Stimulated activated CD4-positive, alpha-beta T cell treated with anti-CD3 and anti-CD28 coated beads, Interleukin-1b, Interleukin-23, amount 100 ng/mL, for 24 hours (primary cell): ENCODE results near the gene CLEC4M.
"Not testable (repeated sequence)": the region's sequence is repeated elsewhere in the genome, so short reads cannot be mapped to it uniquely, and the experiment has no call there.

Experiments
- DNase-seq, 4 experiments: peaks; one replicate each; pipeline ENCODE4 v3.0.0-alpha.2; 2020; ENCODE audit warnings: low read depth in 4 of 4, low spot score in 1 of 4

The CLEC4M gene

DNA sequence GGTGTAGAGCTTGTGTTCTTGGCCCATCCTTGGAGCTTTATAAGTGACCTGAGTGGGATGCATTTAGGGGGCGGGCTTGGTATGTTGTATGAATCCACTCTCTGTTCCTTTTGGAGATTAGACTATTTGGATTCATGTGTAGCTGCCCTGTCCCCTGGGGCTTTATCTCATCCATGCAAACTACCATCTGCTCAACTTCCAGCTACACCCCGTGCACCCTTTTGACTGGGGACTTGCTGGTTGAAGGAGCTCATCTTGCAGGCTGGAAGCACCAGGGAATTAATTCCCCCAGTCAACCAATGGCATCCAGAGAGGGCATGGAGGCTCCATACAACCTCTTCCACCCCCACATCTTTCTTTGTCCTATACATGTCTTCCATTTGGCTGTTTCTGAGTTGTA is 6.1 kb downstream of the CLEC4M start:
- no peak for DNase-seq

DNA sequence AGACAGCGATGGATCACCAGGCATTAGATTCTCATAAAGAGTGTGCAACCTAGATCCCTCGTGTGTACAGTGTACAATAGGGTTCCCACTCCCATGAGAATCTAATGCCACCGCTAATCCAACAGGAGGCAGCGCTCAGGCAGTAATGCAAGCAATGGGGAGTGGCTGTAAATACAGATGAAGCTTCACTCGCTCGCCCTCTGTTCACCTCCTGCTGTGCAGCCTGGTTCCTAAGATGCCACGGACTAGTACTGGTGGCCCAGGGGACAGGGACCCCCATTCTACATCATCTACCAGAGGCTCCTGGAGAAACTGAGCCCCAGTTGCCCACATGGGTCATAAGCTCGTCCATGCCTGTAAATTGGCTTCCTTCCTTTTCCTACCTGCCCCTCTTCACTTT is 8.0 kb downstream of the CLEC4M start:
- DNase-seq: no peak

DNA sequence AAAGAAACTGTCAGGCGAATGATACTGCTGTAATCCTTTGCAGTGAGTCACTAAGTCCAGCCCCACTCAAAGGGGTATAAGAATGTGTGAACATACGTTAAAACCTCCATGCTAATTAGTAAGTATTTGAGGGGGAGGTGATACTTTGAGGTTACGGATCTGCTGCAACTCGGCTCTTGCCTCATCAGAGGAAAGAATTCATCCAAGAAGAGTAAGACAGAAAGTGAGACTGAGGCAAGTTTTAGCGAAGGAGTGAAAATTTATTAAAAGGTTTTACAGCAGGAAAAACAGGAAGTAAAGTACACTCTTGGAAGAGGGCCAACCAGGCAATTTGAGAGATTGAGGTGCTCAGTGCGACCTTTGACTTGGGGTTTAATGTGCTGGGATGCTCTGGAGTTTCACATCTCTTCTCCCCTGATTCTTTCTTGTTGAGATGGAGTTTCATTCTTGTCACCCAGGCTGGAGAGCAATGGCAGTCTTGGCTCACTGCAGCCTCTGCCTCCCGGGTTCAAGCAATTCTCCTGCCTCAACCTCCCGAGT is 9.8 kb downstream of the CLEC4M start:
- DNase-seq: peak in 1 of 4 experiments; percentile 38

DNA sequence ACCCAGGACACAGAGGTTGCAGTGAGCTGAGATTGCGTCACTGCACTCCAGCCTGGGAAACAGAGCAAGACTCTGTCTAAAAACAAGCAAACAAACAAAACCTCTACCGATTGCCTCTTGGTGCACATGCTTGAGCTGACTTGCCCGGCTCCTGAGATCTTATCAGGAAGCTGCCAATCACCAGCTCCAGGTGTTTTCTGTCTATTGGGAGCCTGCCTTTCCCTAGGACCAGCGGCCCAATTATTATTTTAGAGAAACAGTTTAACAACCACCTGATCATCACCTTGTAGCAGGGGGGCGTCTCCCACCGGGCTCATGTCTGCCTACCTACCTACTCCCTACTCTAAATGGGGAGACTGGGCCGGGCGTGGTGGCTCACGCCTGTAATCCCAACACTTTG is 10.8 kb downstream of the CLEC4M start:
- no peak for DNase-seq

DNA sequence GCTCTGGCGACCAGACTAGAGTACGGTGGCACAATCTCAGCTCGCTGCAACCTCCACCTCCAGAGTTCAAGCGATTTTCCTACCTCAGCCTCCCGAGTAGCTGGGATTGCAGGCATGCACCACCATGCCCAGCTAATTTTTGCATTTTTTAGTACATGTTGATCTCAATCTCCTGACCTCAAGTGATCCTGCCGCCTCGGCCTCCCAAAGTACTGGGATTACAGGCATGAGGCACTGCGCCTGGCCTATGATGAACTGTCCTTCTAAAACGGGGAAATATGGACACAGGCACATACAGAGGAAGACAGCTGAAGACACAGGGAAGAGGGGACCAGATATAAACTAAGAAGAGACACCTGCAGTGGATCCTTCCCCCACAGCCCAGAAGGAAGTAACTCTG is 12.7 kb downstream of the CLEC4M start:
- no peak for DNase-seq

GRCh38 chr19:7778081-7778480 is 15.0 kb downstream of the CLEC4M start:
- DNase-seq: no peak

DNA sequence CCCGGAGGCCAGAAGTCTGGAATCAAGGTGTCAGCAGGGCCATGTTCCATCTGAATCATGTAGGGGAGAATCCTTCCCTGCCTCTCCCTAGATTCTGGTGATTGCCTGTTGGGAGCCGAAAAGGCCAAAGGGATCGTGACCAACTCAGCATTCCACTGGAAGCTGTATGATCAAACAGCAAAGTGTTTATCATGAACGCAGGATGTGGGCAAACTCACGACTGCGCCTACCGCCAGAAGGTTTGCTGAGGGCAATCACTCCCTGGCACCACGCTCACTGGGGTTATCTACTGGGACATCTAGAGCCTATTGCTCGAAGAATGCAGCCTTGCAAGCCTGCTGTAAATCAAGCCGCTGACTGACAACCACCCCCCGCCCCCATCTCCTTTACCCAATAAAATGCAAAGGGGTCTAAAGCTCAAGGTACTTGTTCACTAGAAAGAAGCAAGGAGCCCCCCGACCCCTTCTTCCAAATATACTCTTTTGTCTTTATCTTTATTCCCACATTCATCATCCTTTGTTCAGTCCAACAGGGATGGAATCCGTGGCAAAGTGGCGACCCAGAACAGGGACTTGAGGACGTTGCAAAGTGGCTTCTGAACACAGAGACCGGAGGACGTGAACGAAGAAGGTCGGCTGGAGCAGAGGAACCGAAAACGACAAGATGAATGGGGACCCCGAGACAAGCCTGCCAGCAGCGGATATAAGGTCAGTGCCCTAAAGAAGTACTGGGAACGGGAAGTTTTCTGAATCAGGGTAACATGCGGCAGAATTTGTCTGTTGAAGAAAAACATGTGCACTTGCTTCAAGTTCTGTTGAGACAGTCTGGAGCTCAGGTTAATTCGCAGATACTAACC is 16.8 kb downstream of the CLEC4M start:
- no peak for DNase-seq

DNA sequence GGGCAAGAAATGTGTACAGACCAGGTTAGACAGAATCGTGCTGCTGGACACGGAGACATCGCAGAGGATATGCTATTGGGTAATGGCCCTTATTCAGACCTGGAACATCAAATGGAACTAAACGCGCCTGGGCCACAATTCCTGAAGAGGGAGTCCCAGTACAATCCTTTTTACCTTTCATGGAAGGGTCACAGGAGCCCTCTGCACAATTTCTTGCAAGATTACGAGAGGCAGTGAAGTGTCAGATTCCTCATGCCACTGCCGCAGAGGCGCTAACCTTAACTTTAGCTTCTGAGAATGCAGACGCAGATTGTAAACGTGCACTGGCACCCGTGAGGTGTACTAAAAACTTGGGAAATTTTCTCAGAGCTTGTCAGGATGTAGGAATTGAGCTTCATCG is 18.1 kb downstream of the CLEC4M start:
- no peak for DNase-seq

DNA sequence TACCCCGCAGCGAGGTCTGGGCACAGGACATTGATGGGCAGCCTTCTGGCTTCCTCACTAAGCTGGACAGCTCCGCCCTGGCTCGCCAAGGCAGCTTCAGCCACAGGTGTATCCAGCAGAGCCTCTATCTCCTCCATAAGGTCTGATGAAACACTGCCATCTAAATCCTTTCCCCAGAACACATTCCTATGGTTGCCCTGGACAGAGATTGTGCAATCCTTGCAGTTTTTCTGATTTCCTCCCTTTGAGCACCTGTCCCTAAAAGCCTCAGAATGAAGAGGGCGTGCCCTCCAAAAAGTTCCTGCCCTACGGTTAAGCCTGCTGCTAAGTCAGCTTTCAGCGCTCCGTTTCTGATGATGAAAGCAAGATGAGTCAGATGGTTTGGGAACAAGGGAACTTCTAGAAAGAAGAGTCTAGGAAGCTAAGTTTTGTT is 21.0 kb downstream of the CLEC4M start:
- DNase-seq: no peak

DNA sequence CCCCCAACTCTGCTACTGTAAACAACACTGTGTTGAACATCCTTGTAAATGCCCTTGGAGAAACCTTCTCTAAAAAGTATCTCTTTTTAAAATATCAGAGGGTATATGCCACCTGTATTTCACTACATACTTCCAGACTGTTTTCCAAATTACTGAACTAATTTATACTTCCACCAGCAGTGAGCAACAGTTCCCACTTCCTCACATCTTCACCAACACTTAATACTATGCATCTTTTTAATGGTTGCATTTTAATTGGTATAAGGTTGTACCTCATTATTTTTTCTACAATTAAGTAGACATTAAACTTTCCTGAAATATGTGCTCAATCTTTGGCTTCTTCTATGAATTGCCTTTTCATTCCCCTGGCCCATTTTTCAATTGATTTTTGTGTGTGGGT is 21.8 kb downstream of the CLEC4M start:
- no peak for DNase-seq

DNA sequence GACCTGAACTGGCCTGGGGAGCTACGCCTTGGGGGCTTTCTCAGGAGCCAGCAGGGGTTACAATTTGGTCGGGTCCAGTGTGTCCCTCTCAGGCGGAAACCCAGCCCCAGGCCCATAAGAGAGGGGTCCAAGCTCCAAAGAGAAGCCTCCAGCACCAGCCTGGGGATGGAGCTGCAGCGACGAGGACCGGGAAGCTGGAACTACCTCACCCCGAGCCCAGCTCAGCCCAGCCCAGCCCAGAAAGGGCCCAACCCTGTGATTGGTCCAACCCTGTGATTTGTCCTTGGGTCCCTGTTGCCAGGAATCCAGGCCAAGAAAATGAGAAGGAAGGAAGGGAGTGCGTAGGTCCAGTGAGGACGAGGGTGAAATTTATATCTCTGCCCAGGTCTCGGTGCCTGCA is 24.1 kb downstream of the CLEC4M start:
- no peak for DNase-seq

GRCh38 chr19:7787602-7788177 is 24.6 kb downstream of the CLEC4M start:
- no peak for DNase-seq

- no peak for DNase-seq
These were observed 25.3 kb downstream of the CLEC4M start for GRCh38 chr19:7788178-7788932.

GRCh38 chr19:7788933-7789323 is 25.9 kb downstream of the CLEC4M start:
- no peak for DNase-seq

GRCh38 chr19:7789447-7789846 is 26.4 kb downstream of the CLEC4M start:
- peak in 1 of 4 experiments; percentile 12 for DNase-seq

DNA sequence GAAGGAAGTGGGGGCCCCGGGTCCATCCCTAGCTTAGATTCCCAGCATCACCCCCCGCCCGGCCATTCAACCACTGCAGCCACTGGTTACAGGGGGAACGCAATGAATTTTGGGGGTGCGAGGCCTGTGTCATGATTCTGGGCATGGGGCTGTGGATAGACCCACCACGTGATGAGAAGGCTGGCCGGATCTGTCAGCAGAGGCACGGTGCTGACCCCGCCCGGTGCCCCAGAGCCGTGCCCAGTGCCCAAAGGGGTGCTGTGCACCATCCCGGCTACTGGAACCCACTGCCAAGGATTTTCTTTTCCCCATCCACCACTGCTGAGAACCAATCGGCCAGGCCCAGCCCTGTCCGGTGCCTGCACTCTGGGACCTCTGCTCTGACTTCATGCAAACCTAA is 27.4 kb downstream of the CLEC4M start:
- no peak for DNase-seq

DNA sequence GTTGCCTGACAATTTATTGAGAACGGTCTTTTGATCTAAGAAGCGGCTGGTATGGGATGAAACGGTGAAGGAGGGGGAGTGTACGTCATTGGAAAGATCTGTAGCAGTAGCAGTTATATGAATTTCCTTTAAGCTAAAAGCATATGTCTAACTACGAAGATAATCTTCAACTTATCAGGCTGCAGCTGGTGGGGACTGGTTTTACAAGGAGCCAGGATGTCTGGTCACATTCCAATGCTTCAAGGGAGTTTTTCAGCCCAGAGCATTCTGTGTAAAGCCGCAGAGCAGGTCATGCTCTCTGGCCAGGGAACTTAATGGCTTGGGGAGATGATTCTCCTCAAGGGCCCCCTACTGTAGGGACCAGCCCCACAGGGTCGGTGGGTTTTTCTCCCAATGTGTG is 29.2 kb downstream of the CLEC4M start:
- DNase-seq: no peak

DNA sequence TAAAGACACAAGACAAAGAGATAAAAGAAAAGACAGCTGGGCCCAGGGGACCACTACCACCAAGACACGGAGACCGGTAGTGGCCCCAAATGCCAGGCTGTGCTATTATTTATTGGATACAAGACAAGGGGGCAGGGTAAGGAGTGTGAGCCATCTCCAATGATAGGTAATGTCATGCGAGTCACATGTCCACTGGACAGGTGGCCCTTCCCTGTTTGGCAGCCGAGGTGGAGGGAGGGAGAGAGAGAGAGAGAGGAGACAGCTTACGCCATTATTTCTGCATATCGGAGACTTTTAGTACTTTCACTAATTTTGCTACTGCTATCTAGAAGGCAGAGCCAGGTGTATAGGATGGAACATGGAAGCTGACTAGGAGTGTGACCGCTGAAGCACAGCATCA is 29.7 kb downstream of the CLEC4M start:
- not testable (repeated sequence) for DNase-seq

- no peak for DNase-seq
These were observed 30.4 kb downstream of the CLEC4M start for GRCh38 chr19:7793493-7793892.

DNA sequence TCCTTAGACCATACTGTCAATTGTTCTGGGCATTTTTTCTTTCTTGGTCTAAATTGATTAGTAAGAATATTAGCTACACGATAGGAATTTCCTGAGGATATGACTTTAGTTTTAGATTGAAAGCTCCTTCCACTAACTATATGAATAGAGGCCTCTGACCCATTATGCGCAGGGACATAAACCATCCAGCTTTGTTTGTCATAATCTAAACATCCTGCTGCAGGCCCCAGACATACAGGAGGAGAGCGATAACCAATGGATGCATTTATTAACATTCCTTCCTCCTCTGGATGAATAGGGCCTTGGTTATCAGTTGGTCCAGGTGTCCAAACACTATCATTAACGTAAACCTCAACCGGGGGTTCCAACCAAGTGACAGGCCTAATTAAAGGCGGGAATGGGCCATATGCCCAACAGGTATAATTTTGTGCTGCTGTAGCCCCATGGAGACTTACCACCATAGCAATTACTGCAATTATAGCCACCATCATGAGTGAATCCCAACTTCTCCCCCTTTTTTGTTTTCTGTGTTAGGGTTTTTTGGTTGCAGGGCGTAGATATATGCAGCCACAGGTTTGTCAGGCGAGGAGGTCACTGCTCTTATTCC is 32.6 kb downstream of the CLEC4M start:
- DNase-seq: no peak

GRCh38 chr19:7799640-7800355 is 36.8 kb downstream of the CLEC4M start:
- peak; percentile 32 to 44 (median 40) for DNase-seq
